ENCODE data around the gene JPT2. TPM values are rescaled to one million over a fixed set of nuclear protein-coding genes. Genes with fewer than 3 reads are reported as not detected.

The JPT2 gene
- total and polyA plus RNA-seq, 2 donors (not counting 1 experiment from before 2014, with no cell fraction given): 15.5 to 41.2 TPM

GRCh38 chr16:1741553-1742165, 63.6 kb downstream of the JPT2 start:
- H3K79me2 ChIP-seq (ENCODE audit: control insufficient read depth, insufficient read depth, low read length): no peaks in the 10 kb centered on the region
- peaks cover 6% of the 10 kb centered on the region for H3K36me3 ChIP-seq (ENCODE audit: control insufficient read depth, insufficient read depth, low read length)
- no peak overlapping the region for H3K27ac ChIP-seq (ENCODE audit: insufficient read depth, low read length)
- no peak overlapping the region for H3K4me2 ChIP-seq (ENCODE audit: extremely low read depth, insufficient read depth, low read length)
- peaks cover 4% of the 10 kb centered on the region for H3K9me3 ChIP-seq (ENCODE audit: control insufficient read depth, insufficient read depth, low read depth, low read length)
- no peaks in the 10 kb centered on the region for H3K4me1 ChIP-seq (ENCODE audit: control insufficient read depth, extremely low read depth, insufficient read depth, low read length)
- H2AFZ ChIP-seq (ENCODE audit: low read length): no peak overlapping the region
- H3K4me3 ChIP-seq (replicated peaks in 1 of 4; ENCODE audit: control extremely low read depth in 1 of 4, insufficient read depth in 1 of 4, low read depth in 3 of 4, low read length in 4 of 4): no peak overlapping the region
- no peak for TF ChIP-seq EZH2 (IDR thresholded peaks at IDR 0.05; ENCODE audit: low read length, missing control alignments)
- no peak for TF ChIP-seq CTCF (conservative IDR thresholded peaks at IDR 0.05 in 1 of 2, IDR thresholded peaks at IDR 0.05 in 1 of 2; ENCODE audit: low read depth in 1 of 2, low read length in 2 of 2)
- no peaks in the 10 kb centered on the region for H3K27me3 ChIP-seq (ENCODE audit: control insufficient read depth, insufficient read depth, low read length)
- no peak overlapping the region for H3K9ac ChIP-seq (ENCODE audit: insufficient read depth, low read length)
- H4K20me1 ChIP-seq (ENCODE audit: control insufficient read depth, extremely low read depth, insufficient read depth, low read length): no peaks in the 10 kb centered on the region
- DNase-seq (ENCODE audit: low read depth in 2 of 2): no peak

GRCh38 chr16:1743376-1744337, 65.6 kb downstream of the JPT2 start:
- no peak overlapping the region for H3K27ac ChIP-seq (ENCODE audit: insufficient read depth, low read length)
- H3K9ac ChIP-seq (ENCODE audit: insufficient read depth, low read length): no peak overlapping the region
- H3K4me2 ChIP-seq (ENCODE audit: extremely low read depth, insufficient read depth, low read length): no peak overlapping the region
- TF ChIP-seq EZH2 (IDR thresholded peaks at IDR 0.05; ENCODE audit: low read length, missing control alignments) (no peak), CTCF (conservative IDR thresholded peaks at IDR 0.05 in 1 of 2, IDR thresholded peaks at IDR 0.05 in 1 of 2; ENCODE audit: low read depth in 1 of 2, low read length in 2 of 2) (no peak)
- H3K27me3 ChIP-seq (ENCODE audit: control insufficient read depth, insufficient read depth, low read length): no peaks in the 10 kb centered on the region
- no peak for DNase-seq (ENCODE audit: low read depth in 2 of 2)
- H3K36me3 ChIP-seq (ENCODE audit: control insufficient read depth, insufficient read depth, low read length): peaks cover 17% of the 10 kb centered on the region
- no peak overlapping the region for H3K4me3 ChIP-seq (replicated peaks in 1 of 4; ENCODE audit: control extremely low read depth in 1 of 4, insufficient read depth in 1 of 4, low read depth in 3 of 4, low read length in 4 of 4)
- no peaks in the 10 kb centered on the region for H4K20me1 ChIP-seq (ENCODE audit: control insufficient read depth, extremely low read depth, insufficient read depth, low read length)
- H2AFZ ChIP-seq (ENCODE audit: low read length): no peak overlapping the region
- no peaks in the 10 kb centered on the region for H3K79me2 ChIP-seq (ENCODE audit: control insufficient read depth, insufficient read depth, low read length)
- H3K9me3 ChIP-seq (ENCODE audit: control insufficient read depth, insufficient read depth, low read depth, low read length): peaks cover 2% of the 10 kb centered on the region
- no peaks in the 10 kb centered on the region for H3K4me1 ChIP-seq (ENCODE audit: control insufficient read depth, extremely low read depth, insufficient read depth, low read length)

GRCh38 chr16:1744338-1744840, 66.3 kb downstream of the JPT2 start:
- Histone ChIP-seq H3K9ac (ENCODE audit: insufficient read depth, low read length) (no peak overlapping the region), H3K9me3 (ENCODE audit: control insufficient read depth, insufficient read depth, low read depth, low read length) (no peaks in the 10 kb centered on the region), H3K4me3 (replicated peaks in 1 of 4; ENCODE audit: control extremely low read depth in 1 of 4, insufficient read depth in 1 of 4, low read depth in 3 of 4, low read length in 4 of 4) (no peak overlapping the region), H3K27me3 (ENCODE audit: control insufficient read depth, insufficient read depth, low read length) (no peaks in the 10 kb centered on the region), H3K36me3 (ENCODE audit: control insufficient read depth, insufficient read depth, low read length) (peaks cover 17% of the 10 kb centered on the region), H3K4me2 (ENCODE audit: extremely low read depth, insufficient read depth, low read length) (no peak overlapping the region), H4K20me1 (ENCODE audit: control insufficient read depth, extremely low read depth, insufficient read depth, low read length) (no peaks in the 10 kb centered on the region), H3K27ac (ENCODE audit: insufficient read depth, low read length) (no peak overlapping the region), H3K4me1 (ENCODE audit: control insufficient read depth, extremely low read depth, insufficient read depth, low read length) (no peaks in the 10 kb centered on the region), H3K79me2 (ENCODE audit: control insufficient read depth, insufficient read depth, low read length) (no peaks in the 10 kb centered on the region), H2AFZ (ENCODE audit: low read length) (no peak overlapping the region)
- no peak for DNase-seq (ENCODE audit: low read depth in 2 of 2)
- TF ChIP-seq EZH2 (IDR thresholded peaks at IDR 0.05; ENCODE audit: low read length, missing control alignments): no peak
- no peak for TF ChIP-seq CTCF (conservative IDR thresholded peaks at IDR 0.05 in 1 of 2, IDR thresholded peaks at IDR 0.05 in 1 of 2; ENCODE audit: low read depth in 1 of 2, low read length in 2 of 2)
